PC-9 (cell line): ENCODE measurements around the gene KIF21B. TPM values are rescaled to one million over a fixed set of nuclear protein-coding genes. Genes with fewer than 3 reads are reported as not detected.
"Not testable (repeated sequence)": the region's sequence is repeated elsewhere in the genome, so short reads cannot be mapped to it uniquely, and the experiment has no call there.

Experiments used
- BruUV-seq: library from RNA; stranded (reverse); fragments of 400-500 nt; replicated peaks from 2 replicates; lab custom pipeline; 2021; lab: Mats Ljungman, UMichigan
- CTCF ChIA-PET: fragments of 300-600 bp; sonication (Branson Sonifier 250); formaldehyde crosslinking; loops from one replicate; lab custom pipeline; 2022; ENCODE audit warnings: antibody characterized with exemption; lab: Charles Lee
- POLR2A ChIA-PET: fragments of 300-600 bp; sonication (Branson Sonifier 250); formaldehyde crosslinking; loops from one replicate; lab custom pipeline; 2022; ENCODE audit warnings: antibody characterized with exemption; ENCODE audit not compliant: unreplicated experiment; lab: Charles Lee
- DNase-seq, 2 experiments: peaks; one replicate each; pipeline versions ENCODE4 v3.0.0 to v3.0.0-alpha.2; 2015 to 2022; ENCODE audit warnings: mixed read lengths in 1 of 2
- H2AFZ ChIP-seq: fragments of 200-600 bp; sonication (generic); 2 replicates; pipeline ENCODE4 v1.8.1; 2017; ENCODE audit warnings: antibody characterized with exemption
- H3F3A ChIP-seq: fragments of 200-600 bp; sonication (generic); 2 replicates; pipeline ENCODE4 v1.8.1; 2017; ENCODE audit warnings: antibody characterized with exemption, mild to moderate bottlenecking, low read depth; ENCODE audit not compliant: insufficient read depth
- H3K27ac ChIP-seq: fragments of 200-600 bp; sonication (generic); 2 replicates; pipeline ENCODE4 v1.6.1; 2016; ENCODE audit warnings: mixed run types
- H3K27me3 ChIP-seq: fragments of 200-600 bp; sonication (generic); 2 replicates; pipeline ENCODE4 v1.6.1; 2016; ENCODE audit warnings: low read depth, mixed run types; ENCODE audit not compliant: insufficient read depth
- H3K36me3 ChIP-seq: fragments of 200-600 bp; sonication (generic); 2 replicates; pipeline ENCODE4 v1.6.1; 2016; ENCODE audit warnings: low read depth, mixed run types
- H3K4me1 ChIP-seq: fragments of 200-600 bp; sonication (generic); replicated peaks from 2 replicates; pipeline ENCODE4 v1.6.1; 2016; ENCODE audit warnings: mixed run types; ENCODE audit not compliant: insufficient read depth
- H3K4me2 ChIP-seq: fragments of 200-600 bp; sonication (generic); 2 replicates; pipeline ENCODE4 v1.6.1; 2017; ENCODE audit warnings: mixed run types
- H3K4me3 ChIP-seq: fragments of 200-600 bp; sonication (generic); 2 replicates; pipeline ENCODE4 v1.6.1; 2016; ENCODE audit warnings: mixed run types
- H3K79me2 ChIP-seq: fragments of 200-600 bp; sonication (generic); 2 replicates; pipeline ENCODE4 v1.6.1; 2017; ENCODE audit warnings: low read depth, mixed run types
- H3K9me2 ChIP-seq: fragments of 200-600 bp; sonication (generic); 2 replicates; pipeline ENCODE4 v1.8.1; 2017; ENCODE audit warnings: mild to moderate bottlenecking; ENCODE audit not compliant: insufficient read depth
- H3K9me3 ChIP-seq: fragments of 200-600 bp; sonication (generic); 2 replicates; pipeline ENCODE4 v1.8.1; 2016; ENCODE audit warnings: low read depth; ENCODE audit not compliant: insufficient read depth
- H4K20me1 ChIP-seq: fragments of 200-600 bp; sonication (generic); 2 replicates; pipeline ENCODE4 v1.8.1; 2017; ENCODE audit not compliant: insufficient read depth
- EZH2 ChIP-seq: fragments of 200-600 bp; sonication (generic); IDR thresholded peaks from 2 replicates; pipeline ENCODE4 v1.8.0; 2017; ENCODE audit warnings: antibody characterized with exemption, low read depth
- intact Hi-C: fragments of 100-400 bp; cut with micrococcal nuclease; formaldehyde crosslinking; loops from one replicate; pipeline ENCODE4 v1.10.0; 2022; ENCODE audit not compliant: unreplicated experiment
- total RNA-seq: library from RNA; stranded (reverse); gene quantifications from 2 replicates; pipeline ENCODE4 v1.2.3, GENCODE V29; 2021
- TF ChIP-seq, protein P1 (sequence below): fragments of 200-600 bp; sonication (generic); conservative IDR thresholded peaks from 2 replicates; pipeline ENCODE4 v1.6.1; 2017; ENCODE audit warnings: mixed run types, antibody characterized with exemption, mild to moderate bottlenecking, moderate library complexity

Gene KIF21B
- total RNA-seq, 1 experiment from 2014 or later = 3.7 TPM

DNA sequence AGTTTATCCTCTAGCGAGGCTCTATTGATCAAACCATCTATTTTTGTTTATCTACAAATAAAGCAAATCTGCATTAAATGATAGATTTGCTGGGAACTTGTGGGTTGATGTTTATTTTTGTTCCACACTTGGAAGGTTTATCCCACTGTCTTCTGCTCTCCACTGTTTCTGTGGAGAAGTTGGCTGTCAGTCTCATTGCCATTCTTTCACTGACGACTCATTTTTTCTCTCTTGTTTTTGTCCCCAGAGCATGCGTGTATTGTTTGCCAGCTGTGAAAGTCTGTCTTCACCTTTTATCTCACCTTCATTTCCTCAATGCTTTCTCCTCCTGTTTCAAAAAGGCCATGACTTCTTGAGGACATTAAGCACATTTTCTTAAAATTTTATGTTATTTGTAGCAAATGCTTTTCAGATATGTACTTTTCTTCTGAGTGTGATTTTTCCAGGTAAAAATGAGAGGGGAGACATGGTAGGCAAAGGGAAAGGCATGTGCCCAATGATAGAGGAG lies 76.4 kb downstream of the KIF21B start:
- intact Hi-C loops = no loop called here
- ChIA-PET CTCF (no interaction called here), POLR2A (no interaction called here)
- no peaks in the 10 kb centered on the region for H3K36me3 ChIP-seq
- no peaks in the 10 kb centered on the region for H3K9me2 ChIP-seq
- no peak for DNase-seq
- no peak overlapping the region for H2AFZ ChIP-seq
- no TSS peak for BruUV-seq
- H4K20me1 ChIP-seq = no peaks in the 10 kb centered on the region
- H3K4me3 ChIP-seq = no peak overlapping the region
- H3K27me3 ChIP-seq = no peaks in the 10 kb centered on the region
- H3K79me2 ChIP-seq = no peaks in the 10 kb centered on the region
- no peak overlapping the region for H3K4me2 ChIP-seq
- H3K9me3 ChIP-seq = peaks cover 12% of the 10 kb centered on the region
- no peaks in the 10 kb centered on the region for H3K4me1 ChIP-seq
- no peaks in the 10 kb centered on the region for H3F3A ChIP-seq
- H3K27ac ChIP-seq = no peak overlapping the region
- no peak for TF ChIP-seq EZH2
- TF ChIP-seq, protein P1, sequence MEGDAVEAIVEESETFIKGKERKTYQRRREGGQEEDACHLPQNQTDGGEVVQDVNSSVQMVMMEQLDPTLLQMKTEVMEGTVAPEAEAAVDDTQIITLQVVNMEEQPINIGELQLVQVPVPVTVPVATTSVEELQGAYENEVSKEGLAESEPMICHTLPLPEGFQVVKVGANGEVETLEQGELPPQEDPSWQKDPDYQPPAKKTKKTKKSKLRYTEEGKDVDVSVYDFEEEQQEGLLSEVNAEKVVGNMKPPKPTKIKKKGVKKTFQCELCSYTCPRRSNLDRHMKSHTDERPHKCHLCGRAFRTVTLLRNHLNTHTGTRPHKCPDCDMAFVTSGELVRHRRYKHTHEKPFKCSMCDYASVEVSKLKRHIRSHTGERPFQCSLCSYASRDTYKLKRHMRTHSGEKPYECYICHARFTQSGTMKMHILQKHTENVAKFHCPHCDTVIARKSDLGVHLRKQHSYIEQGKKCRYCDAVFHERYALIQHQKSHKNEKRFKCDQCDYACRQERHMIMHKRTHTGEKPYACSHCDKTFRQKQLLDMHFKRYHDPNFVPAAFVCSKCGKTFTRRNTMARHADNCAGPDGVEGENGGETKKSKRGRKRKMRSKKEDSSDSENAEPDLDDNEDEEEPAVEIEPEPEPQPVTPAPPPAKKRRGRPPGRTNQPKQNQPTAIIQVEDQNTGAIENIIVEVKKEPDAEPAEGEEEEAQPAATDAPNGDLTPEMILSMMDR = no peak

DNA sequence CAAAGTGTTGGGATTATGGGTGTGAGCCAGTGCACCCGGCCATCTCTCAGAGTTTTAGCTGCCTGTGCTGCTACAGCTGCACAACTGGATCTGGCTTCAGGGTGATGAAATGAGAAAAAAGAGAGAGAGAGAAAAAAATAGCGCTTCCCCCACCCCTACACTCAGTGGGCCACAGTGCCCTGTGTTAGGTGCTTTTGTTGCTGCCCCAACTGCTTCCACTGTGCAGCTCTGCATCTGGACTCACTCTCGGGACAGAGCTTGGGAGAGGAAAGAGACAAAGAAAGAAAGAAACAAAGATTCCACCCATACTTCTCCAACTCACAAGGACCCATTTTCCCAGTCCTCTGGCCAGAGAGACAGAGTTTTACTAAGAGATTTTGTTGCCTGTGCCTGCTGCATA lies 78.4 kb downstream of the KIF21B start:
- Histone ChIP-seq H3K9me3 (peaks cover 12% of the 10 kb centered on the region), H3K36me3 (no peaks in the 10 kb centered on the region), H3K9me2 (no peaks in the 10 kb centered on the region), H3F3A (no peaks in the 10 kb centered on the region), H3K4me1 (no peaks in the 10 kb centered on the region), H3K4me2 (no peak overlapping the region), H3K27me3 (no peaks in the 10 kb centered on the region), H2AFZ (no peak overlapping the region), H3K27ac (no peak overlapping the region), H3K4me3 (no peak overlapping the region), H3K79me2 (no peaks in the 10 kb centered on the region), H4K20me1 (no peaks in the 10 kb centered on the region)
- no peak for DNase-seq
- no peak for TF ChIP-seq EZH2
- TF ChIP-seq, protein P1 = no peak
- ChIA-PET CTCF (no interaction called here), POLR2A (no interaction called here)
- BruUV-seq = no TSS peak
- intact Hi-C loops = no loop called here

DNA sequence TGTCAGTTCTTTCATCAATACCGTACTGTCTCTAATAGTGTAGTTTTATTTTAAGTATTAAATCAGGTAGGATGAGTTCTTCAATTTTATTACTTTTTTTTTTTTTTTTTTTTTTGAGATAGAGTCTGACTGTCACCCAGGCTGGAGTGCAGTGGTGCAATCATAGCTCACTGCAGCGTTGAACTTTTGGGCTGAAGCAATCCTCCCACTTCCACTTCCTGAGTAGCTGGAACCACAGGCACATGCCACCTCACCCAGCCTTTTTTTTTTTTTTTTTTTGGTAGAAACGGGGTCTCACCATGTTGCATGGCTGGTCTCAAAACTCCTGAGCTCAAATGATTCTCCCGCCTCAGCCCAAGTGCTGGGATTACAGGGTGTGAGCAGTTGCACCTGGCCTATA lies 84.6 kb downstream of the KIF21B start:
- Histone ChIP-seq H3K4me2 (no peak overlapping the region), H2AFZ (no peak overlapping the region), H3K79me2 (no peaks in the 10 kb centered on the region), H3K9me3 (no peaks in the 10 kb centered on the region), H3K9me2 (no peaks in the 10 kb centered on the region), H4K20me1 (no peaks in the 10 kb centered on the region), H3K36me3 (no peaks in the 10 kb centered on the region), H3K4me3 (no peak overlapping the region), H3F3A (no peaks in the 10 kb centered on the region), H3K4me1 (no peaks in the 10 kb centered on the region), H3K27ac (no peak overlapping the region), H3K27me3 (no peaks in the 10 kb centered on the region)
- no TSS peak for BruUV-seq
- TF ChIP-seq, protein P1 = no peak
- TF ChIP-seq EZH2 = no peak
- CTCF ChIA-PET = no interaction called here
- POLR2A ChIA-PET = interaction anchor here (0.6 kb wide), 1 partner anchor 37 kb away, joined by 3 read pairs; no protein-coding TSS in a partner anchor
- intact Hi-C loops = no loop called here
- no peak for DNase-seq

DNA sequence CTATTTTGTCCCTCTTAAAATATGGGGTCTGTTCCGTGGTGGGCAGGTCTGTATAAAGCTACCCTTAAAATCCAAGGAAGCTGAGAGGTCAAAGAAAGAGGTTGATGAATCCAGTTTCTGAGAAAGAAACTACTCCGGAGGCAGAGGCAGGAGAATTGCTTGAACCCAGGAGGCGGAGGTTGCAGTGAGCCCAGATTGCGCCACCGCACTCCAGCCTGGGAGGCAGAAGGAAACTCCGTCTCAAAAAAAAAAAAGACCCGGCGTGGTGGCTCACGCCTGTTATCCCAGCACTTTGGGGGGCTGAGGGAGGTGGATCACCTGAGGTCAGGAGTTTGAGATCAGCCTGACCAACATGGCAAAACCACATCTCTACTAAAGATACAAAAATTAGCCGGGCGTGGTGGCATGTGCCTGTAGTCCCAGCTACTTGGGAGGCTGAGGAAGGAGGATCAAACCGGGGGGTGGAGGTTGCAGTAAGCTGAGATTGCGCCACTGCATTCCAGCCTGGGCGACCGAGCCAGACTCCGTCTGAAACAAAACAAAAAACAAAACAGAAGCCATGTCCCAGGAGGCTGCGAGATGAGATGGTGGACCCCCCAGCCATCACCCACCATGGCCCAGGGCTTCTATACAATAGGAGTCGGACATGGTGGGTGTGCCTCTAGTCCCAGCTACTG lies 88.1 kb downstream of the KIF21B start:
- H3K9me2 ChIP-seq, BruUV-seq, H3K36me3 ChIP-seq, H3K4me2 ChIP-seq, H3K4me1 ChIP-seq, H3K27ac ChIP-seq, H3K79me2 ChIP-seq, H3K27me3 ChIP-seq, H4K20me1 ChIP-seq, DNase-seq, H3F3A ChIP-seq, H2AFZ ChIP-seq, intact Hi-C loops, H3K9me3 ChIP-seq, H3K4me3 ChIP-seq: not testable (repeated sequence)
- POLR2A ChIA-PET = interaction anchor here (0.6 kb wide), 1 partner anchor 277 kb away, joined by 4 read pairs; no protein-coding TSS in a partner anchor
- CTCF ChIA-PET = interaction anchor here (0.7 kb wide), 1 partner anchor 92 kb away, joined by 3 read pairs; no protein-coding TSS in a partner anchor
